Nephron (organoid): ENCODE data around the gene BMPER.

Experiments
- H3K27ac Mint-ChIP-seq, 3 experiments: 2 replicates each; pipeline ENCODE4 v1.8.0; 2020; ENCODE audit warnings: mixed read lengths in 3 of 3, mild to moderate bottlenecking in 2 of 3, moderate library complexity in 1 of 3
- H3K27me3 Mint-ChIP-seq: 2 replicates; pipeline ENCODE4 v1.8.0; 2021; ENCODE audit warnings: low read depth, mild to moderate bottlenecking, moderate library complexity, mixed read lengths
- H3K36me3 Mint-ChIP-seq: 2 replicates; pipeline ENCODE4 v1.8.0; 2020; ENCODE audit warnings: low read depth, mixed read lengths
- H3K4me1 Mint-ChIP-seq: 2 replicates; pipeline ENCODE4 v1.8.0; 2020; ENCODE audit warnings: mixed read lengths
- H3K4me3 Mint-ChIP-seq, 3 experiments: 2 replicates each; pipeline ENCODE4 v1.8.0; 2020; ENCODE audit warnings: mild to moderate bottlenecking in 3 of 3, mixed read lengths in 3 of 3, moderate library complexity in 2 of 3
- H3K9me3 Mint-ChIP-seq: 2 replicates; pipeline ENCODE4 v1.8.0; 2020; ENCODE audit warnings: mixed read lengths
- CTCF ChIP-seq, 3 experiments: fragments of 200-600 bp; sonication (generic); IDR thresholded peaks; one replicate each; pipeline ENCODE4 v1.5.0; 2021; ENCODE audit warnings: antibody characterized with exemption in 3 of 3; ENCODE audit not compliant: unreplicated experiment in 3 of 3

BMPER gene

DNA sequence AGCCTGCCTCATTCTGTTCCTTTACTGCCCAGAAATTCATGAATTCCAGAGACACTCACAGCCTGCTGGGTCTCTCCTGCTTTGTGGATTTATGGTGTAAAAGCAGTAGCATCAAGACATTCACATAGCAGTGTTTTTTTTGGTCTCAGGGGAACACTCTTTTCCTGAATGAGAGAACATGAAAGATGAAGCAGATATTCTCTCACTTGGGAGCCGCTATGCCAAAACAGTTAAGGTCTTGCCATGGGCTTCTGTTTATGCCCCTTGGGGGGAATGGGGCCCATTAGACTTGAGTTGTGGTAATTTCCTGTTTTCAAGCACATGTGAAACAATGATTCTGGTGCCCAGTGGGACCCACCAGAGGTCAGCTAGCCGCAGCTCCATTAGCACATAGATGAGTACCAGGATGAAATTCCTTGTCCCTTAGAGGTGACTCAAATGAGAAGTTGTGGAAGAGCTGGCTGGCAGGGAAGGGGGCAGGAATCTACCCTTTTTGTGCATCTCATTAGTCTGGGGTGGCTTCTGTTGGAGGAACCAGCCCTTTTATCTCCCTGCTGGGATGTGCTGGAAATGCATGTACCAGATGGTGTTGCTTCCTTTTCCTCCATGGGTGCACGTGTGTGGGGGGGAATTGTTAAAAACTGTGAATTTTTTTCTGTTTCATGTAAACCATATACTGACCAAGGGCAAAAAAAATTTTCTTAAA is 13.3 kb downstream of the BMPER start:
- no peak overlapping the region for H3K27ac Mint-ChIP-seq

DNA sequence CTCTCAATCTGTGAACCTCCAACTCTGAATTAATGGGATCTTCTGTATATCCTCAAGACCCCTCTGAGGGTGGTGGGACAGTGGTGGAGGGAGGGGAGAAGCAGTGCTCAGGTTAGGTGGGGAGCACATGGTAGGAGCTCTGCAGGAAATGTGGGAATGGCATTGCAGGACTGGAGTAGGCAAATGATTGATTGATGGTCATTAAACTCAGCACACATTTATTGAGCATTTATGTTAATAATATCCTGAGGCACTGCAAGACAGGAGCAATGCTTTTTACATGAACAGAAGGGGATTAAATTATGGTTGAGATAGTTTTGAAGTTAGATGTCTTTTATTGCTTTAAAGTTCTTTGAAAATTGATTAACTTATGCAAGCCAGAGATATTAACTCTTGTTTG is 14.1 kb downstream of the BMPER start:
- no peak for TF ChIP-seq CTCF (IDR thresholded peaks at IDR 0.05; ENCODE audit: unreplicated experiment in 3 of 3)
- Mint-ChIP-seq H3K27me3 (peaks cover 25% of the 10 kb centered on the region), H3K4me1 (no peaks in the 10 kb centered on the region), H3K9me3 (no peaks in the 10 kb centered on the region), H3K36me3 (peaks cover 16% of the 10 kb centered on the region), H3K4me3 (no peak overlapping the region), H3K27ac (no peak overlapping the region)

More for the DNA sequence above, 13.3 kb downstream of the BMPER start:
- no peaks in the 10 kb centered on the region for H3K4me1 Mint-ChIP-seq
- H3K36me3 Mint-ChIP-seq, result peaks cover 17% of the 10 kb centered on the region
- no peaks in the 10 kb centered on the region for H3K9me3 Mint-ChIP-seq
- TF ChIP-seq CTCF (IDR thresholded peaks at IDR 0.05; ENCODE audit: unreplicated experiment in 3 of 3), result no peak
- H3K27me3 Mint-ChIP-seq, result peaks cover 25% of the 10 kb centered on the region
- no peak overlapping the region for H3K4me3 Mint-ChIP-seq

- no peak for TF ChIP-seq CTCF (IDR thresholded peaks at IDR 0.05; ENCODE audit: unreplicated experiment in 3 of 3)
- Mint-ChIP-seq H3K27me3 (peaks cover 25% of the 10 kb centered on the region), H3K27ac (no peak overlapping the region), H3K9me3 (no peaks in the 10 kb centered on the region), H3K36me3 (peaks cover 9% of the 10 kb centered on the region), H3K4me1 (no peaks in the 10 kb centered on the region), H3K4me3 (no peak overlapping the region)
These were observed 16.0 kb downstream of the BMPER start for GRCh38 chr7:33921216-33921938.

- H3K36me3 Mint-ChIP-seq, result peaks cover 4% of the 10 kb centered on the region
- H3K4me1 Mint-ChIP-seq, result no peaks in the 10 kb centered on the region
- H3K9me3 Mint-ChIP-seq, result no peaks in the 10 kb centered on the region
- TF ChIP-seq CTCF (IDR thresholded peaks at IDR 0.05; ENCODE audit: unreplicated experiment in 3 of 3), result no peak
- H3K27me3 Mint-ChIP-seq, result peaks cover 34% of the 10 kb centered on the region
- no peak overlapping the region for H3K4me3 Mint-ChIP-seq
- no peak overlapping the region for H3K27ac Mint-ChIP-seq
These were observed 17.5 kb downstream of the BMPER start for GRCh38 chr7:33922820-33923219.

DNA sequence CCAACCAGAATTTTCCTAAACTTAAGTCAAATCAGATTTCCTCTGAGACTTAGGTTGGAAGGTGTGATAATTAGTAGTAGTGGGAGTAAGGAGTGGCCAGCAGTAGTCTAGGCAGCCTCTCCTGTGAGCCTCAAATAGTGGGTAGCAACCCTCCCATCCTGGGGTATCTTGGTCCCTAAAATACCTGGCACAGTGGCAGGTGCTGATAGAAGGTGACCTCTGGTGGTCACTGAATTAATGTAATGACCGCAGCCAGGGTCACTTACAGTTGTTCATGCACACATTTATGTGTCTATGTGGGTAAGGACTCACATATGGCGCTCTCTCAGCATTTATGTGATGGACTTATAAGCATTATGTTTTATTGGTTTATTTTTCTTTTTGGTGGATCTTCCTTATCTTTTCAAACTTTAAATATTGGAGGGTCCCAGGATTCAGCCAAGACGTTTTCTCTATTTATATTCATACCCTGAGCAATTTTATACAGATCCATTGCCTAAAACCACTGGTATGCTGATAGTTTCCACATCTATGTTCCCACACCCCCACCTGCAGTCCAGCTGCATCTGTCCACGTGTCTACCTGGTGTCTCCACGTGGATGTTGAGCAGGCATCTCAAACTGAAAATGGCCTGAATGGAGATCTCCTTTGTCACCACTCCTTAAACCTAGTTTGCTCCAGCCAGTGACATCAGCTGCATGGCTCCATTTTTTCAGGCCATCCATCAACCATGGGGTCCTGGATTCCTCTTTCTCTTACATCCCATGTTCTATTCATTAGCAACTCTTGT is 18.3 kb downstream of the BMPER start:
- Mint-ChIP-seq H3K4me3 (no peak overlapping the region), H3K27ac (no peak overlapping the region), H3K4me1 (peaks cover 6% of the 10 kb centered on the region), H3K9me3 (no peaks in the 10 kb centered on the region), H3K27me3 (peaks cover 31% of the 10 kb centered on the region), H3K36me3 (peaks cover 4% of the 10 kb centered on the region)
- TF ChIP-seq CTCF (IDR thresholded peaks at IDR 0.05; ENCODE audit: unreplicated experiment in 3 of 3), result no peak
